Left lung (tissue), 10 donors: ENCODE measurements around the gene PTGES3. TPM values are rescaled to one million over a fixed set of nuclear protein-coding genes. Genes with fewer than 3 reads are reported as not detected.

ENCODE experiments used
- ATAC-seq: fragments of 200-7000 bp; cut with Tn5 transposase; one replicate; pipeline ENCODE4 v1.9.1; 2020; ENCODE audit warnings: moderate library complexity
- DNase-seq, 4 donors: peaks; one replicate each; pipeline ENCODE4 v3.0.0-alpha.2; 2013 to 2020
- H3K27ac ChIP-seq, 2 donors: fragments of 200-600 bp; sonication (generic) in 1 of 2; one replicate each; pipeline versions ENCODE4 v1.5.0 to v1.8.0; 2020 to 2021
- H3K27me3 ChIP-seq, 2 donors: fragments of 200-600 bp; sonication (generic) in 1 of 2; one replicate each; pipeline versions ENCODE4 v1.5.0 to v1.8.0; 2020 to 2021
- H3K36me3 ChIP-seq, 2 donors: fragments of 200-600 bp; sonication (generic) in 1 of 2; one replicate each; pipeline versions ENCODE4 v1.5.0 to v1.8.0; 2020 to 2021
- H3K4me1 ChIP-seq, 2 donors: fragments of 200-600 bp; one replicate each; pipeline ENCODE4 v1.8.0; 2021
- H3K4me3 ChIP-seq, 2 donors: fragments of 200-600 bp; sonication (generic) in 1 of 2; one replicate each; pipeline versions ENCODE4 v1.5.0 to v1.8.0; 2020 to 2021; ENCODE audit warnings: mild to moderate bottlenecking in 1 of 2
- H3K9me3 ChIP-seq, 2 donors: fragments of 200-600 bp; sonication (generic) in 1 of 2; one replicate each; pipeline versions ENCODE4 v1.5.0 to v1.8.0; 2020 to 2021
- intact Hi-C, 2 donors: fragments of 100-400 bp; cut with DNase I; formaldehyde crosslinking; loops; one replicate each; pipeline versions ENCODE4 v1.11.2 to v1.14.2; 2022
- polyA plus RNA-seq, 6 donors: library from polyadenylated mRNA; unstranded; fragments of 120-200 nt; gene quantifications; one replicate each; pipeline ENCODE4 v1.2.1, GENCODE V29; 2013; ENCODE audit not compliant: insufficient read length in 6 of 6
- total RNA-seq, 2 donors: library from RNA; stranded (reverse); fragmentation: NEBNext Ultra II Directional; extraction: Animal tissue kit (Norgen Biotek cat#: 25700); gene quantifications; one replicate each; pipeline ENCODE4 v1.2.1, GENCODE V29; 2021
- TF ChIP-seq, protein P1 (sequence below), 2 donors: fragments of 200-600 bp; sonication (generic) in 1 of 2; IDR thresholded peaks; one replicate each; pipeline versions ENCODE4 v1.5.0 to v1.8.0; 2021; ENCODE audit warnings: antibody characterized with exemption in 2 of 2
- donor health status: DM: no; HTN: yes; CAD: no.
- donor health status: DM: no; HTN: no; CAD: no.

Gene PTGES3
- total and polyA plus RNA-seq, 8 donors, result 164 to 303 (median 267) TPM

DNA sequence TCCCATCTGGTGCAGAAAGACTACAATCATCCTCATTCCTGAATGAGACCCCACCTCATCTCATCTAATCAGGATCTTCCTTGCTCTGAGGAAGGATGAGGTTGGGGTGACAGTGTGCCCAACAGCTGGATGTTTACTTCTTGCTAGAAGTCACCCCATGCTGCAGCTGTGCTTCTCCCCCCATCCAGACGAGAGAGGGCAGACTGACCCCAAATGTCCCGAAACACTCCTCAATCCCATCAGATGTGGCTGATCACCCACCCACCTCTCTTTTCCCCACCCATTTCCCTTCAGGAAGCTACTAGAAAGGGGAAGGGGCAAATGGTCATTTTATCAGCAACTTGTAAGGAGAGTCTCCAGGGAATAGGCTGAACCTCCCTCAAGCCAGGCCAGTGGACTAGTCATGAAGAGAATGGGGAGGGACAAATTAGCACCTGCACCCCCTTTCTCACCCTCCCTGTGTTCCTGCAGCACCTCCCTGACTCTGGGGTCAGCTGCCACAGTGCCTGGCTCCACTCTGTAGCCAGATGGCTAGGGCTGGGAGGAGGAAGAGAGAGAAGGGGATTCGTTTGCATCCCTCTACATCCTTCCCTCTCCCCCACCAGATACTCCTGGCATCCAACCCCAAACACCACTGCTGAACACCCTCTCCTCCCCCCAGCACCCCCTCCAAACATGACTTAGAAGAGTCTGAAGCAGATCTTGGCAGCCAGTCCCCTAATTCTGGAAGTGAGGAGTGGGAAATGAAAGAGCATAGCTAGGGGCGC, 55.2 kb downstream of the PTGES3 start:
- Histone ChIP-seq H3K36me3 (peaks cover under 1 to 5% of the 10 kb centered on the region in 2 donors), H3K4me3 (peak overlapping the region in 1 of 2 donors; percentile 27), H3K27ac (peak overlapping the region; percentile 63 to 74), H3K4me1 (peaks cover 30 to 76% of the 10 kb centered on the region in 2 donors), H3K27me3 (no peaks in the 10 kb centered on the region), H3K9me3 (no peaks in the 10 kb centered on the region)
- ATAC-seq (no peak), DNase-seq (peak in 1 of 4 donors; percentile 4)
- TF ChIP-seq, protein P1, sequence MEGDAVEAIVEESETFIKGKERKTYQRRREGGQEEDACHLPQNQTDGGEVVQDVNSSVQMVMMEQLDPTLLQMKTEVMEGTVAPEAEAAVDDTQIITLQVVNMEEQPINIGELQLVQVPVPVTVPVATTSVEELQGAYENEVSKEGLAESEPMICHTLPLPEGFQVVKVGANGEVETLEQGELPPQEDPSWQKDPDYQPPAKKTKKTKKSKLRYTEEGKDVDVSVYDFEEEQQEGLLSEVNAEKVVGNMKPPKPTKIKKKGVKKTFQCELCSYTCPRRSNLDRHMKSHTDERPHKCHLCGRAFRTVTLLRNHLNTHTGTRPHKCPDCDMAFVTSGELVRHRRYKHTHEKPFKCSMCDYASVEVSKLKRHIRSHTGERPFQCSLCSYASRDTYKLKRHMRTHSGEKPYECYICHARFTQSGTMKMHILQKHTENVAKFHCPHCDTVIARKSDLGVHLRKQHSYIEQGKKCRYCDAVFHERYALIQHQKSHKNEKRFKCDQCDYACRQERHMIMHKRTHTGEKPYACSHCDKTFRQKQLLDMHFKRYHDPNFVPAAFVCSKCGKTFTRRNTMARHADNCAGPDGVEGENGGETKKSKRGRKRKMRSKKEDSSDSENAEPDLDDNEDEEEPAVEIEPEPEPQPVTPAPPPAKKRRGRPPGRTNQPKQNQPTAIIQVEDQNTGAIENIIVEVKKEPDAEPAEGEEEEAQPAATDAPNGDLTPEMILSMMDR (IDR thresholded peaks at IDR 0.05), result no peak
- intact Hi-C loops, result no loop called here

DNA sequence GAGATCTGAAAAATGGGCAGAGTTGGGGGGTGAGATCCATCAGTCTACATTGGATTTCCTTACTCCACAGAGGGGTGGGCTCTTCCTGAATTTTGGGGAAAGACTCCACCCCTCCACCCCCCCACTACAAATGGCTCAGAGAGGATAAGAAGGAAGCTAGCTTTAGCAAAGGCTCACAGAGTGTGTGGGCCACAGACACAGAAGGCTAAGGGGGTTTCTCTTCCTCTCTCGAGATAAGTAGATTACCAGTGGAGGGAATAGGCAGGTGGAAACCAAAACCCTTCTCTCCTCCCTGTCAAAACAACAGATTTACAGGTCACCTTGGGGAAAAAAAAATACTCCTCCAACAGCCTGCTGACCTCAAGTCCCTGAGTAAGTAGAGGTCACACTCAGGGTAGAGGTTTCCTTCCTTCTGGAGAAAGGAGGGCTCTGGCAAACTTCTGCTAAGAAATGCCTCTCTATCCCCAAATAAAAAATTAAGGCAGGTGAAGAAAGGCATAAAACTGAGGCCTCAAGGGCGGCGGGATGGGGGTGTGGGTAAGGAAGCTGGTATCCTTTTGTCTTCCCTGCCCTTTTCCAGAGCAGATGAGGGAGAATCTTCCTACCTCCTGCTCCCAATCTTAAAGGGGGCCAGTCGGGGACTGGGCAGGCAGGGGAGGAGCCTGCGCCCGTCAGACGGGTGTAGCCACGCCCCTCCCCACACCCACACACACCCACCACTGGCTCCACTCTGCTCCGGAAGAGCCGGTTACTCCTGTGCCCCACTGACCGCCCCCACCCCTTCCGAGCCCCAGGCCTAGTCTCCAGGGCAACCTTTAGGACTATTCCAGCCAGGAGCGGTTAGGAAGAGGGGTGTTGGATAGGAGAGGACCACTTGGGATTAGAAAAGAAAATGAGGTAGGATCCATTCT, 56.0 kb downstream of the PTGES3 start:
- intact Hi-C loops, result no loop called here
- Histone ChIP-seq H3K4me3 (peak overlapping the region in 1 of 2 donors; percentile 27), H3K27ac (peak overlapping the region; percentile 63 to 74), H3K9me3 (no peaks in the 10 kb centered on the region), H3K36me3 (no peaks in the 10 kb centered on the region), H3K4me1 (peaks cover 30 to 78% of the 10 kb centered on the region in 2 donors), H3K27me3 (no peaks in the 10 kb centered on the region)
- DNase-seq, result peak in 3 of 4 donors; percentile 82 to 93 (median 83)
- TF ChIP-seq, protein P1 (IDR thresholded peaks at IDR 0.05), result no peak
- ATAC-seq, result peak; percentile 22

DNA sequence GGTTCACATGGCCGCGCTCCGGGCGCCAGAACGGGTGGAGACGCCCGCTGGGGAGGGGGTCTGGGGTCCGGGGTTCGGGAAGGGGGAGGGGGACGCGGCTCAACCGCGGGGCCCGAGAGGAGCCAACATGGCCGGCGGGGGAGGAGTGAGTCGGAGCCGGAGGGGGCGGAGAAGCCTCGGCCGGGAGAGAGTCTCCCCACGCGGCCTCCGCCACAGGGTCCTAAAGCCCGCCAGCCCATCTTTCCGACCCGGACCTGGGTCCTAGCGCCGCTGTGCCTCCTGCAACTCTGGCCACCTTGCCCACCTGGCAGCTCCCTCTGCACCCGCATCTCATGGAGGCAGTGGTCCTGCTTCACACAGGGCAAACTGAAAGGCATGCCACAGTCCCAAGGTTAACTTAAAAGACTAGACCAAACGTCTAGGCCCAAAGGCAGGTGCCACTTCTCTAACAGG, 57.9 kb downstream of the PTGES3 start, which contains the start of gene BAZ2A:
TSS of gene BAZ2A (minus strand) at position 147 of the 453 bp plus-strand sequence. CDS start 12,796 bp downstream, outside the sequence.
- TF ChIP-seq, protein P1 (IDR thresholded peaks at IDR 0.05), result no peak
- DNase-seq, result peak in 3 of 4 donors; percentile 91 to 98 (median 92)
- peaks cover 30 to 72% of the 10 kb centered on the region in 2 donors for H3K4me1 ChIP-seq

DNA sequence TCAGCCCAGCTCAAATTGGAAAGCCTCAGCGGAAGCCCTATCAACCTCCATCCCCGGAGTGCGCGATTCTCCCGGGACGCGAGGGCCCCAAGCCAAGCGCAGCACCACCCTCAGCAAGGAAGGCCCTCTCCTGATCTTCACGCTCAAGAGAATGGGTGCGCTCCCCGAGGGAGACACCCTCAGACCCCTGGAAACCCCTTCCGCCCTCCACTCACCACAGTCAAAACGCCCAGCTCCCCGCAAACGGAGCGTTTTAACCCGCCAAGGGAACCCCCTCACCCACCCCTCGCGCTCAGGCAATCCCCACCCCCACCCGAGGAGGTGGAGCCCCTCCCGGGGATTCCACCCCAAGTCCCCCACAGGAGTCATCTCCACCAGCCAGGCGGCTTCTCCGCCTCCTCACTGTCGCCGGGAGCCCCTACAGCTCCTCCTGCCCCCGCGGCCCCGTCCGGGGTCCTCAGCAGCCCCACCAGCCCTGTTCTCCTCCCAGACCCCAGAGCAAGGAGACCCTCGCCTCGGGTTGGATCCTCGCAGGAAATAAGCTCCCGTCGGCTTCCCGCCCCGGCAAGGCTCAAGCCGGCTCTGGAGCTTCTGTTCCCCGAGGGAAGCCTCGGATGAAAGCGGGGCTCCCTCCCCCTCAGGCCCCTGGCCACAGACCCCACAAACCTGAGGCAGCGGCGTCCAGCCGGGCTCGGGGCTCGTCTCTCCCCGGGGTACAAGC, 58.5 kb downstream of the PTGES3 start:
- intact Hi-C loops, result no loop called here
- Histone ChIP-seq H3K4me1 (peaks cover 30 to 77% of the 10 kb centered on the region in 2 donors), H3K9me3 (no peaks in the 10 kb centered on the region), H3K36me3 (peaks cover 0 to 7% of the 10 kb centered on the region in 2 donors), H3K27me3 (no peaks in the 10 kb centered on the region), H3K27ac (peak overlapping the region; percentile 88 to 90), H3K4me3 (peak overlapping the region; percentile 99 to 100)
- ATAC-seq (peak; percentile 45), DNase-seq (peak in 2 of 4 donors; percentile 29 to 82)
- TF ChIP-seq, protein P1 (IDR thresholded peaks at IDR 0.05), result no peak

More for the DNA sequence above, 57.9 kb downstream of the PTGES3 start, which contains the start of gene BAZ2A:
- no peaks in the 10 kb centered on the region for H3K27me3 ChIP-seq
- H3K27ac ChIP-seq, result peak within 1 kb of the TSS; percentile 88 to 90
- peaks cover 0 to 7% of the 10 kb centered on the region in 2 donors for H3K36me3 ChIP-seq
- H3K4me3 ChIP-seq, result peak within 1 kb of the TSS; percentile 99 to 100
- intact Hi-C loops, result no loop called here
- ATAC-seq, result peak; percentile 84
- H3K9me3 ChIP-seq, result no peaks in the 10 kb centered on the region
